GM19468 (cell line): ENCODE data around the gene CHST6.
"Not testable (repeated sequence)": the region's sequence is repeated elsewhere in the genome, so short reads cannot be mapped to it uniquely, and the experiment has no call there.

Experiments
- ATAC-seq: cut with Tn5 transposase; IDR thresholded peaks from one replicate; pipeline ENCODE4 v1.9.1; 2021; ENCODE audit warnings: mild to moderate bottlenecking, moderate library complexity, moderate number of reproducible peaks; ENCODE audit not compliant: unreplicated experiment; ENCODE audit errors: extremely low read depth

The CHST6 gene

GRCh38 chr16:75456486-75456885, 38.8 kb downstream of the CHST6 start:
- ATAC-seq: not testable (repeated sequence)

GRCh38 chr16:75455677-75456076, 39.6 kb downstream of the CHST6 start:
- ATAC-seq: no peak

- ATAC-seq: no peak
Measured at GRCh38 chr16:75452464-75453190, 42.6 kb downstream of the CHST6 start.

DNA sequence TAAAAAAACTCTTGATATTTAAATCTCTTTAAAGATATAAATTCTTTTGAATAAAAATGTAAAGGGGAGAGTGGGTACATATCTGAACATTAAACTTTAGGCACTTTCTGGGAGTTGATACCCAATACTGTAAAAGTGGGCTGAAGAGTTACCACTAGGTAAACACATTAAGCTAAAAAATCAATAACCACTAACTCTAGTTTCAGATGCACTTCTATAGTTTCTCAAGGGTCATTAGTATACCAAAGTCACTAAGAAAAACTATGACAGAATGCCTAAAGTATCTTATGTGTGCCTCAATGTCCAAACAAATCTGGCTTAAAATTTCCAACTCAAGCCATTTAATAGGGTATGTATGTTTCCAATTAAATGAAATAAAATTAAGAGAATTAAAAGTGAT, 48.8 kb downstream of the CHST6 start:
- no peak for ATAC-seq

DNA sequence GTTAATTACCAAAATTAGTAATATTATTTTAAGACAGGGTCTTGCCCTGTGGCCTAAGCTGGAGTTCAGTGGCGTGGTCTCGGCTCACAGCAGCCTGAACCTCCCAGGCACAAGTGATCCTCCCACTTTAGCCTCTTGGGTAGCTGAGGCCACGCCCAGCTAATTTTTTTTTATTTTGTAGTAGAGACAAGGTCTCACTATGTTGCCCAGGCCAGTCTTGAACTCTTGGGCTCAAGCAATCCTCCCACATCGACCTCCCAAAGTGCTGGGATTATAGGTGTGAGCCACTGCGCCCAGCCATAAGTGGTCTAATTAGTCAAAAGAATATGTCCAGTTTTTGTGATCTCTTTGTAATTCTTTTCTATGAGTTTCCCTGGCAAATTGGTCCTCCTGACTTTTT, 49.9 kb downstream of the CHST6 start:
- no peak for ATAC-seq

DNA sequence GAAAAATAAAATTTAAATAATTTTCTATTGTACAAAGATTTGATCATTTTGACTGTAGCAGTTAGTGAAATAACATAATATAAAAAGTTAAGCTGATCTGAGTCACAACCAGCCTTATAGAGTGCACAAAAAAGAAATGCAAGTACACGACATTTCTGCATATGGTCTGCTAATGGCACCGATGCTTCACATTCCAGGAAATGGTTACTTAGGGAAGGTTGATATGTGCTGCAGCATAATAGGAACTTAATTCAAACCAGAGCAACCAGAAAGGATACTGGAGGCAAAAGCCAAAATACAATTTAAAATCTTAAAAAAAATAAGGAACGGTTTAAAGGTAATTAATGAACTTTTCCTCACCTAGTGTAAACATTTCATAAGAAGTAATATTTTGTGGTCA, 51.9 kb downstream of the CHST6 start:
- no peak for ATAC-seq

DNA sequence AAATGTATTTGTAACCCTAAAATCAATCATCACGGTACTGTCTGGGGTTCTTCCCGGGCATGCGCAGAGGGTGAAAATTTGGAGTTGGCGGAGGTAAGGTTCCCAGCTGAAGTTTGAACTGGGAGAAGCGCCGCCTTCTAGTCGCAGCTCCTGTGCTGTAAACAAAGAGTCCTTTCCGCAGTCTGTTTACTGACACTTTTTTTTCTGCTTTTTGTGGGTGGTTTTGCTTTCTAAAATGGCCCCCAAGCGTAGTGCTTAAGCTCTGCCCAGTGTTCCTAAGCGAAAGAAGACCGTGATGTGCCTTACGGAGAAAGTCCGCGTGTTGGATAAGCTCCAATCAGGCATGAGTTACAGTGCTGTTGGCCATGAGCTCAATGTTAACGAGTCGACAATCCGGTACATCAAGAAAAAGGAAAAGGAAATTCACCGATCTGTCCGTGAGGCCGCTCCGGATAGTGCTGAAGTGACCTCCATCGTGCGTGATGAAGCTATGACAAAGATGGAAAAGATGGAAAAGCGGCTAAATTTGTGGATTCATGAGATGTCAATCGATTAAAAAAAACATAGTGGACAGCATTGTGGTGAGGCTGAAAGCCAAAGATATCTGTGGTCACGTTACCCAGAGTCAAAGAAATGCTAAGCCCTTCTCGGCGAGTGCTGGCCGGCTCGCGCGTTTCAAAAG, 61.4 kb downstream of the CHST6 start:
- ATAC-seq: peak; percentile 38

- peak; percentile 94 for ATAC-seq
Measured at GRCh38 chr16:75432828-75433731, 62.2 kb downstream of the CHST6 start, which contains the start of gene CFDP1. Gene CFDP1 (minus strand): TSS chr16:75433503. CDS start chr16:75433352, 151 bp downstream.

- no peak for ATAC-seq
Measured at GRCh38 chr16:75429621-75430403, 65.4 kb downstream of the CHST6 start.

GRCh38 chr16:75426524-75426923, 68.7 kb downstream of the CHST6 start:
- ATAC-seq: not testable (repeated sequence)

DNA sequence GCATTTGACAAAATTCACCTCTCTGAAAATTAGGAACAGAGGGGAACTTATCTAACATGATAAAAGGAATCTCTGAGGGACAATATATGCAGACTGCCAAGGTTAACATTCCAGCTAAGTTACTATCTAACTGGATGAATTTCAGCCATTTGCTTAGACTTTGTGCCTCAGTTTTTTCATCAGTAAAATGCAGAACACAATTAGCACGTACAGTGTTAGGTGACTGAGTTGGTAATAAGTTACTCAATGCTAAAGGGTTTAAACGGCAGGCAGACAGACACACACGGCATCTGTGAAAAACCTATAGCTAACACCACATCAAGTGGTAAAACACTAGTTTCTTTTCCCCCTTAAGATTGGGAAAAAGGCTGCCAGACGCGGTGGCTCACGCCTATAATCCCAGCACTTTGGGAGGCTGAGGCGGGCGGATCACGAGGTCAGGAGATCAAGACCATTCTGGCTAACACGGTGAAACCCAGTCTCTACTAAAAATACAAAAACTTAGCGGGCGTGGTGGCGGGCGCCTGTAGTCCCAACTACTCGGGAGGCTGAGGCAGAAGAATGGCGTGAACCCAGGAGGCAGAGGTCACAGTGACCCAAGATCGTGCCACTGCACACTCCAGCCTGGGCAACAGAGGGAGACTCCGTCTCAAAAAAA, 71.0 kb downstream of the CHST6 start:
- ATAC-seq: not testable (repeated sequence)

- no peak for ATAC-seq
Measured at GRCh38 chr16:75423723-75424104, 71.5 kb downstream of the CHST6 start.
